Peyer's patch (tissue), 4 donors: ENCODE data around the gene CHRNB2.

Experiments used
- POLR2A ChIP-seq, 2 donors: fragments of 450-650 bp; IDR thresholded peaks; one replicate each; pipeline ENCODE4 v1.5.1; 2017; ENCODE audit warnings: antibody characterized with exemption in 2 of 2, mild to moderate bottlenecking in 2 of 2, moderate library complexity in 2 of 2
- TF ChIP-seq, protein P1 (sequence below), 6 experiments: fragments of 450-650 bp in 4 of 6; fragments of 200-600 bp in 2 of 6; sonication (generic) in 1 of 6; IDR thresholded peaks; one replicate each; pipeline ENCODE4 v1.5.1; 2017 to 2019; ENCODE audit warnings: antibody characterized with exemption in 6 of 6, mild to moderate bottlenecking in 3 of 6, moderate library complexity in 1 of 6

DNA sequence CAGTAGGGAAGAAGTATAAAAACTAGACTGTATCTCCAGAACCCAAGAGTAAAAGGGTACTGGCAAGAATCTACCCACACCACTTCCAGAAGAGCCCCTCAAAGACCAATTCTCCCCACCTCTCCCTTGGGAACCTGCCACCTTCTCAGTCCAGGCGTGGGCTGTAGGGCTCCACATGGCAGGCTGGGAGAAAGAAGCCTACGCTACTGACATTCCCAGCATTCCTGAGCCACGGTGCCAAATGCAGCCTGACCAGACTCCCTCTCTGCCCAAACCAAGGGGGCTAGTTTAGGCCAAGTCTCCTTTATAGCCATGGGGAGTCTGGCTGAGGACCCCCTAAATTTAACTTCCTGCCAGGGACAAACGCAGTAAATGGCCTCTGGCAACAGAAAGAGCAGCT, 11.2 kb upstream of the CHRNB2 start:
- TF ChIP-seq, protein P1, sequence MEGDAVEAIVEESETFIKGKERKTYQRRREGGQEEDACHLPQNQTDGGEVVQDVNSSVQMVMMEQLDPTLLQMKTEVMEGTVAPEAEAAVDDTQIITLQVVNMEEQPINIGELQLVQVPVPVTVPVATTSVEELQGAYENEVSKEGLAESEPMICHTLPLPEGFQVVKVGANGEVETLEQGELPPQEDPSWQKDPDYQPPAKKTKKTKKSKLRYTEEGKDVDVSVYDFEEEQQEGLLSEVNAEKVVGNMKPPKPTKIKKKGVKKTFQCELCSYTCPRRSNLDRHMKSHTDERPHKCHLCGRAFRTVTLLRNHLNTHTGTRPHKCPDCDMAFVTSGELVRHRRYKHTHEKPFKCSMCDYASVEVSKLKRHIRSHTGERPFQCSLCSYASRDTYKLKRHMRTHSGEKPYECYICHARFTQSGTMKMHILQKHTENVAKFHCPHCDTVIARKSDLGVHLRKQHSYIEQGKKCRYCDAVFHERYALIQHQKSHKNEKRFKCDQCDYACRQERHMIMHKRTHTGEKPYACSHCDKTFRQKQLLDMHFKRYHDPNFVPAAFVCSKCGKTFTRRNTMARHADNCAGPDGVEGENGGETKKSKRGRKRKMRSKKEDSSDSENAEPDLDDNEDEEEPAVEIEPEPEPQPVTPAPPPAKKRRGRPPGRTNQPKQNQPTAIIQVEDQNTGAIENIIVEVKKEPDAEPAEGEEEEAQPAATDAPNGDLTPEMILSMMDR (IDR thresholded peaks at IDR 0.05): no peak
- TF ChIP-seq POLR2A (IDR thresholded peaks at IDR 0.05): no peak
